Measurements from ENCODE around the gene SOBP.

The SOBP gene, protein sequence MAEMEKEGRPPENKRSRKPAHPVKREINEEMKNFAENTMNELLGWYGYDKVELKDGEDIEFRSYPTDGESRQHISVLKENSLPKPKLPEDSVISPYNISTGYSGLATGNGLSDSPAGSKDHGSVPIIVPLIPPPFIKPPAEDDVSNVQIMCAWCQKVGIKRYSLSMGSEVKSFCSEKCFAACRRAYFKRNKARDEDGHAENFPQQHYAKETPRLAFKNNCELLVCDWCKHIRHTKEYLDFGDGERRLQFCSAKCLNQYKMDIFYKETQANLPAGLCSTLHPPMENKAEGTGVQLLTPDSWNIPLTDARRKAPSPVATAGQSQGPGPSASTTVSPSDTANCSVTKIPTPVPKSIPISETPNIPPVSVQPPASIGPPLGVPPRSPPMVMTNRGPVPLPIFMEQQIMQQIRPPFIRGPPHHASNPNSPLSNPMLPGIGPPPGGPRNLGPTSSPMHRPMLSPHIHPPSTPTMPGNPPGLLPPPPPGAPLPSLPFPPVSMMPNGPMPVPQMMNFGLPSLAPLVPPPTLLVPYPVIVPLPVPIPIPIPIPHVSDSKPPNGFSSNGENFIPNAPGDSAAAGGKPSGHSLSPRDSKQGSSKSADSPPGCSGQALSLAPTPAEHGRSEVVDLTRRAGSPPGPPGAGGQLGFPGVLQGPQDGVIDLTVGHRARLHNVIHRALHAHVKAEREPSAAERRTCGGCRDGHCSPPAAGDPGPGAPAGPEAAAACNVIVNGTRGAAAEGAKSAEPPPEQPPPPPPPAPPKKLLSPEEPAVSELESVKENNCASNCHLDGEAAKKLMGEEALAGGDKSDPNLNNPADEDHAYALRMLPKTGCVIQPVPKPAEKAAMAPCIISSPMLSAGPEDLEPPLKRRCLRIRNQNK

DNA sequence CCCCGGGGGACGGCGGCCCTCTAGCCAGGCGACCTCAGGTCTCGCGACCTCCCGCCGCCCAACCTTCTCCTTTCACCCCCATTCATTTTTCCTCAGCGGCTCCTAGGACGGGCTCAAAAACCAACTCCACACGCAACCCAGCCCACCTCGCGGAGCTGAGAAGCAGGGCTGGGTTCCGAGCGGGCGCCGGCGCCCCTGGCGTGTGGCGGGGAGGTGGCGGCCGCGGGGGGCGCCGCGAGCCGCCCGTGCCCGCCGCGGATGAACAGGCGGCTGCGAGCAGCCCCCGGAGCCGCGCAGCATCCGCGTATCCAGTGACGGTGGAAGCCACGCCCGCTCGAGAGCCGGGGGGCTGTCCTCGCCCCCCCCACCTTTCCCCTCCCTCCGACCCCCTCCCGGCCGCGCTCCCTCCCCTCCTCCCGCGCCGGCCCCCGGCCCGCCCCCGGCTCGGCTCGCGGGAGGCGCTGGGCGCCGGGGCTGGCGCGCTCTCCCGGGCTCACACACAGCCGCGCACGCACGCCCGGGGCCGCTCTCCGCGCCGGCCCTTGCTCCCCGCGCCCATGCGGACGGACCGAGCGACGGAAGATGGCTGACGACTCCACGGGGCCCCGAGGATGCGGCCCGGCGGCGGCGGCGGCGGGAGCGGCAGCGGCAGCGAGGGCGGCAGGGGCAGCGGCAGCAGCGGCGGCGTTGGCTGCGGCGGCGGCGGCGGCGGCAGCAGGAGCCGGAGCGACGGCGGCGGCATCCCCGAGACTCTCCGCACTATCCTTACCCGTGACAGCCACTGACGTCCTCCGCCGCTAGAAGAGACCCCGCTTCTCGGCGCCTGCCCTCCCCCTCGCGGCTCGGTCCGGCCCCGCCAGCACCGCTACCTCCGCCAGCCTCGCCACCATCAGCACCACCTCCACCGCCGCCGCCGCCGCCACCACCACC, at the start of gene SOBP:
Gene SOBP, plus strand, starts transcription at position 482 of the 930 bp plus-strand sequence. CDS start 500 bp downstream, outside the sequence.
- H3K4me3 ChIP-seq (ENCODE audit: low read depth, low read length): peak within 1 kb of the TSS; percentile 62

DNA sequence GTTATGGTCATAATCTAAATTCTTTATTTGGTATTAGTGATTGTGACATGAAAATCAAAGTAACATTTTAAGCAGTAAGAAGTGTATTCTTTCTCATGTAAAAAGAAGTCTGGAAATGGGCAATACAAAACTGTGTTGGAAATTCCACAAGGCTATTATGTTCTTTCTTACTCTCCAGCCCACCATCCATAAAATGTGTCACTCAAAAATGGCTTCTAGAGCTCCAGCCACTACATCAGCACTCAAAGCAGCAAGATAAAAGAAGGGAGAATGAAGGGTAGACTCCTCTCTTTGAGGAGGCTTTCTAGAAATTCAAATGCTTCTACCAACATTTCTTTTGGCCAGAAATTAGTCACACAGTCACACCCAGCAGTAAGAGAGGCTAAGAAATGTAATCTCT, 49.0 kb upstream of the SOBP start:
- no peak for TF ChIP-seq CTCF (conservative IDR thresholded peaks at IDR 0.05; ENCODE audit: low read depth, low read length)
- no peak overlapping the region for H3K4me3 ChIP-seq (ENCODE audit: low read depth, low read length)
- no peak for DNase-seq (ENCODE audit: low read depth)

More for the DNA sequence above, at the start of gene SOBP:
- DNase-seq (ENCODE audit: low read depth): peak; percentile 26
- TF ChIP-seq CTCF (conservative IDR thresholded peaks at IDR 0.05; ENCODE audit: low read depth, low read length): no peak

DNA sequence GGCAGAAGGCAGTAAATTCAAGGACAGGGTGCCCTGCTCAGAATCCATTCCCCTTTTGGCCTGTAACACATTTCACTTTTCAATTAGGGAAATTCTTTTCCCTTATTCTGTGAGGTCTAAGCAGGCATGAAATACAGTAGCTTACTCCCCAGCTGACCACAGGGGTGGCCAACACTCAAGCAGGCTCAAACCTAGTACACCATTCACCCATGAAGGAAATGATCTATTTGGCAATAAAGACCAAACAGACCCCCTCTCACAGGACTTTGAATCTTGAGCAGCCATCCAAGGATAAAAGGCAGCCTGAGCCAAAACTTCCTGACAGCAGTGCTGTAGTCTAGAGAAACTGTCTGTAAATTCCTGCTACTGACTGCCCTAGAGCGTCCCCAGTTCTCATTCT, 48.2 kb upstream of the SOBP start:
- TF ChIP-seq CTCF (conservative IDR thresholded peaks at IDR 0.05; ENCODE audit: low read depth, low read length): no peak

GRCh38 chr6:107442938-107443607, 46.8 kb upstream of the SOBP start:
- TF ChIP-seq CTCF (conservative IDR thresholded peaks at IDR 0.05; ENCODE audit: low read depth, low read length): no peak
- no peak overlapping the region for H3K4me3 ChIP-seq (ENCODE audit: low read depth, low read length)
- no peak for DNase-seq (ENCODE audit: low read depth)

More for the DNA sequence above, 48.2 kb upstream of the SOBP start:
- no peak overlapping the region for H3K4me3 ChIP-seq (ENCODE audit: low read depth, low read length)
- no peak for DNase-seq (ENCODE audit: low read depth)

- no peak for TF ChIP-seq CTCF (conservative IDR thresholded peaks at IDR 0.05; ENCODE audit: low read depth, low read length)
- no peak for DNase-seq (ENCODE audit: low read depth)
- H3K4me3 ChIP-seq (ENCODE audit: low read depth, low read length): no peak overlapping the region
These were observed 46.2 kb upstream of the SOBP start for GRCh38 chr6:107443608-107444267.

Measured in choroid plexus epithelial cell (primary cell).